GM23248 (cell line): Measurements from ENCODE around the gene HPS5. TPM values are rescaled to one million over a fixed set of nuclear protein-coding genes. Genes with fewer than 3 reads are reported as not detected.

Experiments used
- DNase-seq: peaks from one replicate; pipeline ENCODE4 v3.0.0-alpha.2; 2015
- H2AFZ ChIP-seq: fragments of 200-600 bp; sonication (generic); 2 replicates; pipeline ENCODE4 v1.6.1; 2016; ENCODE audit warnings: antibody characterized with exemption
- H3F3A ChIP-seq: fragments of 200-600 bp; sonication (generic); 2 replicates; pipeline ENCODE4 v1.6.1; 2016; ENCODE audit warnings: mild to moderate bottlenecking, antibody characterized with exemption, mixed run types; ENCODE audit not compliant: insufficient read depth
- H3K27ac ChIP-seq: fragments of 200-600 bp; sonication (generic); 2 replicates; pipeline ENCODE4 v1.5.1; 2016; ENCODE audit warnings: mild to moderate bottlenecking
- H3K27me3 ChIP-seq: fragments of 200-600 bp; sonication (generic); replicated peaks from 2 replicates; pipeline ENCODE4 v1.6.1; 2016; ENCODE audit warnings: mild to moderate bottlenecking; ENCODE audit not compliant: insufficient read depth
- H3K36me3 ChIP-seq: fragments of 200-600 bp; sonication (generic); 2 replicates; pipeline ENCODE4 v1.6.1; 2016; ENCODE audit warnings: low read depth, mild to moderate bottlenecking
- H3K4me1 ChIP-seq: fragments of 200-600 bp; sonication (generic); 2 replicates; pipeline ENCODE4 v1.6.1; 2016; ENCODE audit warnings: mild to moderate bottlenecking; ENCODE audit not compliant: insufficient read depth
- H3K4me2 ChIP-seq: fragments of 200-600 bp; sonication (generic); one replicate; pipeline ENCODE4 v1.6.1; 2016; ENCODE audit warnings: mild to moderate bottlenecking; ENCODE audit not compliant: unreplicated experiment
- H3K4me3 ChIP-seq: fragments of 200-600 bp; sonication (generic); 2 replicates; pipeline ENCODE4 v1.5.1; 2016; ENCODE audit warnings: mild to moderate bottlenecking
- H3K79me2 ChIP-seq: fragments of 200-600 bp; sonication (generic); 2 replicates; pipeline ENCODE4 v1.6.1; 2016; ENCODE audit warnings: mild to moderate bottlenecking; ENCODE audit not compliant: insufficient read depth
- H3K9ac ChIP-seq: fragments of 200-600 bp; sonication (generic); 2 replicates; pipeline ENCODE4 v1.6.1; 2016; ENCODE audit warnings: mild to moderate bottlenecking
- H3K9me2 ChIP-seq: fragments of 200-600 bp; sonication (generic); 2 replicates; pipeline ENCODE4 v1.6.1; 2016; ENCODE audit warnings: mixed run types, mild to moderate bottlenecking, moderate library complexity; ENCODE audit not compliant: insufficient read depth
- H3K9me3 ChIP-seq: fragments of 200-600 bp; sonication (generic); one replicate; pipeline ENCODE4 v1.6.1; 2017; ENCODE audit warnings: low read depth
- H4K20me1 ChIP-seq: fragments of 200-600 bp; sonication (generic); 2 replicates; pipeline ENCODE4 v1.6.0; 2016; ENCODE audit not compliant: insufficient read depth
- EZH2 ChIP-seq: fragments of 200-600 bp; sonication (generic); IDR thresholded peaks from 2 replicates; pipeline ENCODE4 v1.6.1; 2018; ENCODE audit warnings: antibody characterized with exemption, mild to moderate bottlenecking; ENCODE audit not compliant: insufficient read depth, poor library complexity, severe bottlenecking
- EZH2phosphoT487 ChIP-seq: fragments of 200-600 bp; sonication (generic); IDR thresholded peaks from 2 replicates; pipeline ENCODE4 v1.6.1; 2018; ENCODE audit warnings: antibody characterized with exemption, moderate library complexity, mild to moderate bottlenecking, low read depth; ENCODE audit not compliant: insufficient read depth
- WGBS, 2 experiments: methylation state at CpG; one replicate each; pipeline ENCODE4 v1.1.6; 2015 to 2017; ENCODE audit warnings: low lambda C conversion rate in 2 of 2, low coverage in 1 of 2; ENCODE audit errors: missing lambda C conversion rate in 2 of 2; 5-methylcytosine and 5-hydroxymethylcytosine counted together
- in situ Hi-C: fragments of 300-500 bp; cut with MboI; formaldehyde crosslinking; loops from 2 replicates; pipeline ENCODE4 v1.15.0; 2020
- polyA plus RNA-seq: library from polyadenylated mRNA; unstranded; fragments of >200 nt; fragmentation: Nextera tagmentation; extraction: Ambion mirVana; gene quantifications from 2 replicates; pipeline ENCODE4 v1.2.1, GENCODE V29; 2016
- total RNA-seq: library from RNA; depleted of rRNA; stranded (reverse); fragments of >200 nt; shearing (Covaris generic); gene quantifications from 2 replicates; pipeline ENCODE4 v1.2.3, GENCODE V29; 2014

Gene HPS5
- total and polyA plus RNA-seq, 2 experiments from 2014 or later, result 20.2 to 34.9 TPM

DNA sequence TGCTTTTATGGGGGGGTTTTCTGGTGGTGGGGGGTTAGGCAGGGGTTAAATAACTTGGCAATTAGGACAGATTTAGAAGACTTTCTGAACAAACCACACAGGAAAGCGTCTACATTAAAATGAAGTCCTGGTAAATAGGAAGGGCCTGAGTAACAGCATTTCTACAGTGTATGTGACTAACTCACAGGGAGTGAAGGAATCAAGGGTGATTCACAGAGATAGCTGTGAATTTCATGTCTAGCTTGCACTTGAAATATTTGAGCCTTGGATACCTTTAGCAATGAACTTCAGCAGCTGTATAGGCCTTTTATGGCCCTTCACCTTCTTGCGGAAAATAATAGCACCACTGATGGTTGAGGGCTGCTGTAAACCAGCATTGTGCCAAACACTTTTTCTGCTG is 46.3 kb upstream of the HPS5 start:
- DNase-seq, result peak; percentile 89
- Histone ChIP-seq H3F3A (peaks cover 49% of the 10 kb centered on the region), H3K9me3 (no peaks in the 10 kb centered on the region), H3K4me3 (no peak overlapping the region), H3K79me2 (no peaks in the 10 kb centered on the region), H3K9me2 (no peaks in the 10 kb centered on the region), H3K9ac (peak overlapping the region; percentile 54), H3K27me3 (no peaks in the 10 kb centered on the region), H4K20me1 (no peaks in the 10 kb centered on the region), H3K36me3 (peaks cover 34% of the 10 kb centered on the region), H2AFZ (peak overlapping the region; percentile 30; the same call in 1 of the 2 replicates), H3K27ac (peak overlapping the region; percentile 86), H3K4me1 (peaks cover 25% of the 10 kb centered on the region), H3K4me2 (peak overlapping the region; percentile 64)
- in situ Hi-C loops, result no loop called here
- WGBS, 2 experiments, result 21 to 29% methylated on average over 2 of the region's 2 CpGs
- TF ChIP-seq EZH2phosphoT487, result no peak
- TF ChIP-seq EZH2, result no peak

DNA sequence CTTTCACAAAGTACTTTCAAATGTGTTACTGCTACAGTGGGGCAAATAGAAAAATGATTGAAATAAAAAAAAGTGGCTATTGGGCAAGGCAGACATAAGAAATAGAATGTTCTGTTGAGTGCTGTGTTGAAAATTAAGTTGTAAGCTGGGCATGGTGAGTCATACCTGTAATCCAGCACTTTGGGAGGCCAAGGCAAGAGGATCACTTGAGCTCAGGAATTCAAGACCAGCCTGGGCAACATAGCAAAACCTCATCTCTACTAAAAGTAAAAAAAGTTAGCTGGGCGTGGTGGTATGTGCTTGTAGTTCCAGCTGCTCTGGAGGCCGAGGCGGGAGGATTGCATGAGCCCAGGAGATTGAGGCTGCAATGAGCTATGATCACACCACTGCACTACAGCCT is 45.5 kb upstream of the HPS5 start:
- H3K9ac ChIP-seq, result no peak overlapping the region
- peaks cover 49% of the 10 kb centered on the region for H3F3A ChIP-seq
- no peak overlapping the region for H3K4me3 ChIP-seq
- H2AFZ ChIP-seq, result no peak overlapping the region
- H3K36me3 ChIP-seq, result peaks cover 39% of the 10 kb centered on the region
- no peak overlapping the region for H3K4me2 ChIP-seq
- TF ChIP-seq EZH2phosphoT487, result no peak
- no peak for TF ChIP-seq EZH2
- H3K9me3 ChIP-seq, result no peaks in the 10 kb centered on the region
- DNase-seq, result peak; percentile 34
- peaks cover 25% of the 10 kb centered on the region for H3K4me1 ChIP-seq
- H4K20me1 ChIP-seq, result no peaks in the 10 kb centered on the region
- WGBS, 2 experiments, result 92 to 100% methylated on average over 3 of the region's 3 CpGs
- H3K27me3 ChIP-seq, result no peaks in the 10 kb centered on the region
- no peaks in the 10 kb centered on the region for H3K9me2 ChIP-seq
- H3K27ac ChIP-seq, result peak overlapping the region; percentile 86
- in situ Hi-C loops, result no loop called here
- H3K79me2 ChIP-seq, result no peaks in the 10 kb centered on the region

DNA sequence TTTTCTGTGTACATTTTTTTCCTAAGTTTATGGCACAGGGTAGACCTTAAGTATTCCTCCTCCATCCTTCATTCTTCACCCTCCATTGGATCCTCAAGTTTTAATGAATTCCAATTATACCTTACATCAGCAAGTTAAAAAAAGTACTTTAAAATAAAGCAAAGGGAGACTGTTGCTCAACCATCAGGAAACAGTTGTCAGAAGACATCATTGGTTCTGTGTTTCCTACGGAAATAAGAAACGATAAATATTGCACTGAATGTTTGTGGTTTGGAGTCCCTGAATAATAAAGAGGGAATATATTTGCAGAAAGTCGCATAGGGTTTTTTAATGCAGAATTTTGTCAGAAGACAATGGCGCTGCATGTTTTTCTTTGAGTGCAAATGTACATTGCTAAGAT is 44.3 kb upstream of the HPS5 start:
- no peaks in the 10 kb centered on the region for H3K27me3 ChIP-seq
- no peaks in the 10 kb centered on the region for H3K9me2 ChIP-seq
- H3K4me2 ChIP-seq, result no peak overlapping the region
- 94 to 96% methylated on average over 4 of the region's 4 CpGs for WGBS, 2 experiments
- H3K4me1 ChIP-seq, result peaks cover 25% of the 10 kb centered on the region
- in situ Hi-C loops, result no loop called here
- no peak overlapping the region for H3K9ac ChIP-seq
- H3K36me3 ChIP-seq, result peaks cover 44% of the 10 kb centered on the region
- DNase-seq, result no peak
- H3K9me3 ChIP-seq, result no peaks in the 10 kb centered on the region
- no peaks in the 10 kb centered on the region for H4K20me1 ChIP-seq
- no peak overlapping the region for H3K27ac ChIP-seq
- H3F3A ChIP-seq, result peaks cover 49% of the 10 kb centered on the region
- TF ChIP-seq EZH2 (no peak), EZH2phosphoT487 (no peak)
- H3K79me2 ChIP-seq, result no peaks in the 10 kb centered on the region
- H2AFZ ChIP-seq, result no peak overlapping the region
- no peak overlapping the region for H3K4me3 ChIP-seq

DNA sequence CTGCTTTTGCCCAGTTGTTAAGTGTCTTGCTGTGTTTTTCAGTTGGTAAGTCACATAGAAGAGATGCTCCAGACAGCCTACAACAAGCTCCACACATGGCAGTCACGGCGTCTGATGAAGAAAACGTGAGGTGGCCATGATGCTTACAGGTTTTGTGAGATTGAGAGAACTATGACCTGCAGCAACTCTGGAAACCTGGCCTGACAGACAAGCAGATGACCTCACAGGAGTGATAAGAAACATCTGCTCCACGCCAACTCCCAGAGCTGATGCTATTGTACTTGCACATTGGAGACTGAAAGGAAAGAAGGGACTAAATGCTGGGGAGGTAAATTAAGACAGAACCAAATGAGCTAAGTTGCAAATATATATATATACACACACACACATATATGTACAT is 43.8 kb upstream of the HPS5 start:
- H3K9ac ChIP-seq, result no peak overlapping the region
- H3K36me3 ChIP-seq, result peaks cover 44% of the 10 kb centered on the region
- H3K9me2 ChIP-seq, result no peaks in the 10 kb centered on the region
- no peak overlapping the region for H3K4me3 ChIP-seq
- H3K4me1 ChIP-seq, result peaks cover 25% of the 10 kb centered on the region
- in situ Hi-C loops, result no loop called here
- 99 to 100% methylated on average over 4 of the region's 4 CpGs for WGBS, 2 experiments
- H3K9me3 ChIP-seq, result no peaks in the 10 kb centered on the region
- no peaks in the 10 kb centered on the region for H4K20me1 ChIP-seq
- H3K79me2 ChIP-seq, result no peaks in the 10 kb centered on the region
- no peak overlapping the region for H3K4me2 ChIP-seq
- no peaks in the 10 kb centered on the region for H3K27me3 ChIP-seq
- TF ChIP-seq EZH2 (no peak), EZH2phosphoT487 (no peak)
- H3F3A ChIP-seq, result peaks cover 49% of the 10 kb centered on the region
- no peak overlapping the region for H2AFZ ChIP-seq
- no peak overlapping the region for H3K27ac ChIP-seq
- no peak for DNase-seq
